Effector memory CD8-positive, alpha-beta T cell (primary cell): ENCODE measurements around the gene P4HB.
"Not testable (repeated sequence)": the region's sequence is repeated elsewhere in the genome, so short reads cannot be mapped to it uniquely, and the experiment has no call there.

Source experiments
- ATAC-seq: fragments of 150-1000 bp; cut with Tn5 transposase; replicated peaks from 2 replicates; pipeline ENCODE4 v1.10.0; 2021; ENCODE audit warnings: mild to moderate bottlenecking, moderate library complexity
- DNase-seq, 3 experiments: peaks; one replicate each; pipeline ENCODE4 v3.0.0; 2021
- H3K27ac Mint-ChIP-seq, 2 donors: one replicate each; pipeline ENCODE4 v1.8.0; 2022; ENCODE audit warnings: mild to moderate bottlenecking in 2 of 2, mixed read lengths in 2 of 2, moderate library complexity in 2 of 2
- H3K27me3 Mint-ChIP-seq, 2 donors: one replicate each; pipeline ENCODE4 v1.8.0; 2022; ENCODE audit warnings: mixed read lengths in 2 of 2
- H3K36me3 Mint-ChIP-seq: one replicate; pipeline ENCODE4 v1.8.0; 2022; ENCODE audit warnings: mild to moderate bottlenecking, moderate library complexity, mixed read lengths; ENCODE audit not compliant: insufficient read depth
- H3K4me1 Mint-ChIP-seq, 2 donors: one replicate each; pipeline ENCODE4 v1.8.0; 2022; ENCODE audit warnings: low read depth in 2 of 2, mixed read lengths in 2 of 2
- H3K4me3 Mint-ChIP-seq, 2 donors: one replicate each; pipeline ENCODE4 v1.8.0; 2022; ENCODE audit warnings: mild to moderate bottlenecking in 2 of 2, mixed read lengths in 2 of 2, moderate library complexity in 2 of 2
- H3K9me3 Mint-ChIP-seq, 2 donors: one replicate each; pipeline ENCODE4 v1.8.0; 2022; ENCODE audit warnings: mixed read lengths in 2 of 2

The P4HB gene

DNA sequence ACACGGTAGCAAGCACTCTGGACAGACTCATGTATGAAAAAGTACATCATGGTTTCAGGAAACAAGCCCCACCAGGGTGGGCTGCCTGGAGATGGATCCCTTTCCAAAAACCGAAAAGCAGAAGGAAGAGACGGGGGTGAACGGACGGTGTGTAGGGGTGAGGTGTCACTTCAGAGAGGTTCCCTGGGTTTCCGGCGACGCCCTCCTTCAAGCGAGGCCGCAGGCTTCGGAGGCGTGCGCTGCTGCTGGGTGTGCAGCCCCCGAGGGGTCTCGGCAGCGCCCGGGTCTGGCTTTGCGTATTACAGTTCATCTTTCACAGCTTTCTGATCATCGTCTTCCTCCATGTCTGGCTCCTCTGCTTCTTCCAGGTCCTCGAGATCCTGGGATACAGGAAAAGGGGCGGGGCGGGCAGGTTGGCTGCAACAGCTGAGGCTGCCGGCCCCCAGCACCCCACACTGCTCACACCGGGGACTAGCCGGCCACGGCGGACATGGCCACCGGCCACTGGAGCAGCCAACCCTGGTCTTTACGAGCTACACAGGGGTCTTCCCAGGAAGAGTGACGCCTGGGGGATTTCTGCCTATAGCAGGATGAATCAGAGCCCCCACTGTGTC lies 16.5 kb downstream of the P4HB start:
- H3K4me1 Mint-ChIP-seq, result peaks cover 0 to 2% of the 10 kb centered on the region in 2 donors
- no peak overlapping the region for H3K4me3 Mint-ChIP-seq
- H3K36me3 Mint-ChIP-seq, result peaks cover 68% of the 10 kb centered on the region
- ATAC-seq (no peak), DNase-seq (no peak)
- no peaks in the 10 kb centered on the region for H3K9me3 Mint-ChIP-seq
- H3K27ac Mint-ChIP-seq, result no peak overlapping the region
- H3K27me3 Mint-ChIP-seq, result no peaks in the 10 kb centered on the region

DNA sequence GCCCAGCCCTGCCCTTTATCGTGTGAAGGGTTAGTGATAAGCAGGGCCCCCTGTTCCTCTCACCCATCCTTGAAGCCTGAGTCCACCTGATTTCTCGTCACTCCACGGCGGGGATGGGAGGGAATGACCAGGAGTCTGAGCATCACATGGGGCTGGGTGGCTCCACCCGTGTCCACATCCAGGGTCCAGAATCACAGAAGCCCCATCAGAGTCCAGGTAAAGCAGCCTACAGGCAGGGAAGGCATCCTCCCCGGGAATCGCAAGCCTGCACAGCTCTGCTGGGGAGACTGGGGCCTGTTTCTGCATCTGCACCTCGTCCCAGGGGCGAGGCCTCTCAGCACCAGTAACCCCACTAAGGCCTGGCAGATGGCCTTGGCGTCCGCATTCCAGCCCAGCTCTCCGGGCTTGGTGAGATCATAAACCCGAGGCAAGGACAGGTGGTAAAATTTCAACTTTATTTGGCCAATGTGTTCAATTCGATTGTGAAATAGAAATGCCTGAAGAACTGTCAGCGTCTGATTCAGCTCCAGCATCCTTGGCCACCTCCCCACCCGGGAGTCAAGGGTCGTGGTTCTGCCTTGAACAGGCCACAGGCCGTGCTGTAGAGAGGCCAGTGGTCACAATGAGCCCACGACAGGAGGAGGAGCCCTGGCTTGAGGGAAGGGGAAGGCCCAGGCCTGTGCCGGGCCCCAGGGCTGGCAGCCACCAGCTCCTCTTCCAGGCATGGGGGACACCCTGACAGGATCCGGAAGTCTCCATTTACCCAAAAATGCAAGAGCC lies 17.4 kb downstream of the P4HB start:
- H3K27ac Mint-ChIP-seq, result no peak overlapping the region
- no peaks in the 10 kb centered on the region for H3K9me3 Mint-ChIP-seq
- peaks cover 62% of the 10 kb centered on the region for H3K36me3 Mint-ChIP-seq
- peaks cover 0 to 2% of the 10 kb centered on the region in 2 donors for H3K4me1 Mint-ChIP-seq
- H3K27me3 Mint-ChIP-seq, result no peaks in the 10 kb centered on the region
- DNase-seq (no peak), ATAC-seq (no peak)
- no peak overlapping the region for H3K4me3 Mint-ChIP-seq

DNA sequence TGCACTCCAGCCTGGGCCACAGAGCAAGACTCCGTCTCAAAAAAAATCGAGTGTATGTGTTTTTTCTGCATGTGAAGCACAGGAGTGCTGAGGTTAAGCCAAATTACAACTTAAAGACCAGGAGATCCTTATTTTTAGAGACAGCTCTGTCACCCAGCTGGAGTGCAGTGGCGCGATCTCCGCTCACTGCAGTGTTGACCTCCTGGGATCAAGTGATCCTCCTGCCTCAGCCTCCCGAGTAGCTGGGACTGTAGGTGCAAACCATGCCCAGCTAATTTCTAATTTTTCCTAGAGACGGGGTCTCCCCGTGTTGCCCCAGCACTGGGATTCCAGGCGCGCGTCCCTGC lies 18.0 kb downstream of the P4HB start:
- Mint-ChIP-seq H3K4me3 (no peak overlapping the region), H3K9me3 (no peaks in the 10 kb centered on the region), H3K27ac (no peak overlapping the region), H3K4me1 (peaks cover 0 to 2% of the 10 kb centered on the region in 2 donors), H3K27me3 (no peaks in the 10 kb centered on the region), H3K36me3 (peaks cover 56% of the 10 kb centered on the region)
- DNase-seq (no peak), ATAC-seq (no peak)

DNA sequence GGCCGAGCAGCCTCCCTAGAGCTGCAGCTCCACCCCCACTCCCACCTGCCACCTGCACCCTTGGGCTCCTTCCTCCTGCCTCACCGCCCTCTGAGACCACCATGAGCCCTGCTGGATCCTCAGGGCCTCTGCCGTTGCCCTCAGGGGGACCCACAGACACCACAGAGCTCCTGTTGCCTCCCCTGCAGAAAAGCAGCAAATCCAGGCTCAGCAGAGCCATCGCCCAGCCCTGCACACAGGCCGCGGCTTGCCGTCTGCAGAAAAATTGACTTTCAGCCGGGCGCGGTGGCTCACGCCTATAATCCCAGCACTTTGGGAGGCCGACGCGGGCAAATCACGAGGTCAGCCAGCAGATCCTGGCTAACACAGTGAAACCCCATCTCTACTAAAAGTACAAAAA lies 18.5 kb downstream of the P4HB start:
- H3K27me3 Mint-ChIP-seq, result no peaks in the 10 kb centered on the region
- no peaks in the 10 kb centered on the region for H3K9me3 Mint-ChIP-seq
- DNase-seq (no peak), ATAC-seq (no peak)
- H3K27ac Mint-ChIP-seq, result no peak overlapping the region
- H3K4me1 Mint-ChIP-seq, result peaks cover 0 to 2% of the 10 kb centered on the region in 2 donors
- no peak overlapping the region for H3K4me3 Mint-ChIP-seq
- peaks cover 51% of the 10 kb centered on the region for H3K36me3 Mint-ChIP-seq

DNA sequence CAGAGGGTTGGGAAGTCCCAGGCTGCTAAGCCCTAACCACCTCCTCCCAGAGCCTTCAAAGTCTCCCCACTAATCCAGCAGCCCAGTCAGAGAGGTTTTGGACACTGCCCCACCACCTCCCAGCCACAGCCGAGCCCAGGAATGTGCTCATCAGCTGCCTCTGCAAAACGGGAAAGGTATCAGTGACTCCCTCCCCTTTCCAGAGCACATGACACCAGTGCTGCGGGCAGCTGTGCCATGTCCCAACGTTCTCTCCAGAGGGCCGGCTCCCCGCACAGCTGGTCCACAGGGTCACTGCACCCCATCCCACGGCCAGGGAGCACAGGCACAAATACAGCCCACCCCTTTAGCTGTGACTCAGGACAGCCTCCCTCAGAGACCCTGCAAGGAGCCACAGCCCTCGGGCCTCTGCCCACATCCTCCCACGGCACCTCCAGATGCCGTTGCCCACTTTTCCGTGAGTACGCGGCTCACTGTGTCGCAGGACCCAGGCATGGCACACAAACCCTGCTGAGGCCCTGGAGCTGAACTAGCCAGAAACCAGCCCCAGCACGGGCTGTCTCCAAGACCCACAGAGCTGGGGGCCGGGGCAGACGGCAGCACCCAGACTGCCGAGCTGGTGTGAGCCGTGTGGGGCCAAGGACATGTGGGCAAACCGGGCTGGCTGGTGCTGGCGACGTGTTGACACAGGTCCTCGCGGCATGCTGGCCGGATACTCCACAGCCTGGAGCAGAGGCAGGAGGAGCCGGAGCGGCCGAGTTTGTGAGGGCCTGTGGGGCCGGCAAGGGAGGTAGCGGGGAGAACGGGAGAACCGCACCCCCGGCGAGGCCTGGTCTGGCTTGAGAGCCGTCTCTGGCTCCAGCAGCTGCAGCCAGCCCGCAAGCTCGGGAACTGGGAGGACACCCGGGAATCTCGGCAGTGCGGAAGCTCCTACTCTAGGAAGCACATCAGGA lies 19.2 kb downstream of the P4HB start:
- Mint-ChIP-seq H3K4me3 (no peak overlapping the region), H3K4me1 (peaks cover 0 to 2% of the 10 kb centered on the region in 2 donors), H3K27me3 (no peaks in the 10 kb centered on the region), H3K36me3 (peaks cover 45% of the 10 kb centered on the region), H3K27ac (no peak overlapping the region), H3K9me3 (no peaks in the 10 kb centered on the region)
- ATAC-seq, result no peak
- no peak for DNase-seq

DNA sequence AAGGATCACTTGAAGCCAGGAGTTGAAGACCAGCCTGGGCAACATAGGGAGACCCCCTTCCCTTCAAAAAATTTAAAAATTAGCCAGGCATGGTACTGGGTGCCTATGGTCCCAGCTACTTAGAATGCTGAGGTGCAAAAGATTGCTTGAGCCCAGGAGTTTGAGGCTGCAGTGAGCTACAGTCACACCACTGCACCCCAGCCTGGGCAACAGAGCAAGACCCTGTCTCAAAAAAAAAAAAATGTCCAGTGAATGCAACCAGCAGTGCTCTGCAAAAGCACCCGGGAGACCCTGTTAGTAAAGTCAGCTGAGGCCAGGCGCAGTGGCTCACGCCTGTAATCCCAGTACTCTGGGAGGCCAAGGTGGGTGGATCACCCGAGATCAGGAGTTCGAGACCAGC lies 20.3 kb downstream of the P4HB start:
- not testable (repeated sequence) for DNase-seq, H3K27me3 Mint-ChIP-seq, H3K9me3 Mint-ChIP-seq, H3K4me1 Mint-ChIP-seq, H3K27ac Mint-ChIP-seq, ATAC-seq, H3K4me3 Mint-ChIP-seq
- H3K36me3 Mint-ChIP-seq, result peaks cover 36% of the 10 kb centered on the region

DNA sequence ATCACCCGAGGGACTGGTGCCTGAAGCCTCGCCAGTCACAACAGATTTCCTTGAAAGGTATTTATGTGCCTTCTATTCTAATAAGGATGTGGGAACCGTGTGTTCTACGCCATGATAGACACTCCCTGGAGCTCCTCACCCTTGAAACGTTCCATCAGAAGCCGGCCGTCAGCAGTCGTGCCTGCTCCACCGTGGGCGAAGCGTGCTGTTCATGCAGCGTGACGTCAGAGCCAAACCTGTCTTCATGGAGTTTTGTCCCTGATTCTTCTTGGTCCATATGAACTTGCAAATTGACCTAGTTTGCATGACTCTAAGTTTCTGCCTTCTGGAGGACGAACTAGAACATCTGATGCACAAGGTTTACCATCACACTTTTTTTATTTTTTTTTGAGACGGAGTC lies 21.0 kb downstream of the P4HB start:
- ATAC-seq (no peak), DNase-seq (no peak)
- no peak overlapping the region for H3K27ac Mint-ChIP-seq
- no peaks in the 10 kb centered on the region for H3K27me3 Mint-ChIP-seq
- no peaks in the 10 kb centered on the region for H3K9me3 Mint-ChIP-seq
- H3K36me3 Mint-ChIP-seq, result peaks cover 28% of the 10 kb centered on the region
- H3K4me1 Mint-ChIP-seq, result no peaks in the 10 kb centered on the region
- no peak overlapping the region for H3K4me3 Mint-ChIP-seq

DNA sequence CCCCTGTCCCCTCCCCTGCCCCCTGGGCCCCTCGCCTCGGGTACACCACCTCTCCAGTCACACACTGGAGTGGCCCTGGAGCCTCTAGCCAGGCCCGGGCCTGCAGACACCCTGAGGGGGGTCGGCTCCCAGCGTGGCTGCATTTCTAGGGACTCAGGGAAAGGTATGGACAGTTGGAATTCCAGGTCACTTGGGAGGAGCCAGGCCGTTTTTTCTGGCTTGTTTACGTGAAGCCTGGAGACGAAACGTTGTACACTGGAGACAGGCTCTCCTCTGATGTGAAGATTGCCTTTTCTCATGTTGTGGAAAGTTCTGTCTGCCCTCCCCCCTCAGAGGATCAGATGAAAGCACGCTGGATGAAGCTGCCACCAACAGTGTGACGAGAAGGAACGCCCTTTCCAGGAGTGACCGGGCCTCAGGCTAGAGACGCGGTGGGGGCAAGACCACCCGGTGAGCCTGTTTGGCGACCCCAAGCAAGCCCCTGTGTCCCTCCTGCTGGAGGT lies 21.5 kb downstream of the P4HB start:
- no peak overlapping the region for H3K4me3 Mint-ChIP-seq
- no peaks in the 10 kb centered on the region for H3K27me3 Mint-ChIP-seq
- H3K27ac Mint-ChIP-seq, result no peak overlapping the region
- ATAC-seq, result no peak
- H3K4me1 Mint-ChIP-seq, result peaks cover 0 to under 1% of the 10 kb centered on the region in 2 donors
- peaks cover 26% of the 10 kb centered on the region for H3K36me3 Mint-ChIP-seq
- H3K9me3 Mint-ChIP-seq, result no peaks in the 10 kb centered on the region
- no peak for DNase-seq

DNA sequence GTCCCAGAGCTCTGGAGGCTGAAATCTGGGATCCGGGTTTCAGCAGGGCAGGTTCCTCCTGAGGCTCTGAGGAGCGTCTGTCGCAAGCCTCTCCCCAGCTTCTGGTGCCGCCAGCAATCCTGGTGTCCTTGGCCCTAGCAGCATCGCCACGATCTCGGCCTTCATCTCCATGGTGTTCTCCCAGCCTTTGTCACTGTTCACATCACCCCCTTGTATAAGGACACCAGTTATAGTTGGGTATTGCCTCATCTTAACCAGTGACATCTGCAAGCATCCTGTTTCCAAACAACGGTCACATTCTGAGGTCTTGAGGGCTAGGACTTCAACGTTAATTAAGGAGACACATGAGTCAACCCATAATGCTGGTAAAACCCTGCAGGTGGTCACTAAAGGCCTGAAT lies 22.7 kb downstream of the P4HB start:
- no peaks in the 10 kb centered on the region for H3K27me3 Mint-ChIP-seq
- no peak for ATAC-seq
- no peak overlapping the region for H3K4me3 Mint-ChIP-seq
- peaks cover under 1 to 3% of the 10 kb centered on the region in 2 donors for H3K4me1 Mint-ChIP-seq
- H3K36me3 Mint-ChIP-seq, result peaks cover 16% of the 10 kb centered on the region
- no peak for DNase-seq
- H3K27ac Mint-ChIP-seq, result no peak overlapping the region
- no peaks in the 10 kb centered on the region for H3K9me3 Mint-ChIP-seq

DNA sequence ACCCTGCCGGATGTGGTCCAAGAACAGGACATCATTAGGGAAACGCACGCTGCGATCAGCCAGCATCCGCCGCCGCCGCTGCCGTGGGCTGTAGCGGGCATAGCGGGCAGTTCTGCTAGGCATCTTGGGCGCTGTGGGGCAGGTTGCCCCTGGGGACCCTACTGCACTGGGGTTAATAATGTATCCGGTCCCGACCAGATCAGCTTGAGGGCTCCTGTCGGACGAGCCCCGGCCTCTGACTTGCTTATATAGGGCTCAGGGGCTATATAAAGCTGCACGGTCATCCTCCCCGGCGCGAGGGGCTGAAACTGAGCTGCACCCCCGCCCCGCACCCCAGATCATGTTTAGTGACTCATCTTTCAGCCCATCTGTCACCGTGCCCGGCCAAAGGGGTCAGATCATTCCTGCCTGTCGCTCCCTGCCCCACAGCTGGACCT lies 25.5 kb downstream of the P4HB start, which contains the start of gene PPP1R27:
Gene PPP1R27, minus strand, starts transcription at position 220 of the 437 bp plus-strand sequence. Its CDS starts 97 bp downstream, at position 123.
- ATAC-seq, result no peak
- H3K27ac Mint-ChIP-seq, result peak within 1 kb of the TSS; percentile 69 to 76
- no peaks in the 10 kb centered on the region for H3K27me3 Mint-ChIP-seq
- peak within 1 kb of the TSS; percentile 73 to 96 for H3K4me3 Mint-ChIP-seq
- peaks cover 6% of the 10 kb centered on the region for H3K36me3 Mint-ChIP-seq
- no peak for DNase-seq
- H3K4me1 Mint-ChIP-seq, result peaks cover 17 to 20% of the 10 kb centered on the region in 2 donors
- no peaks in the 10 kb centered on the region for H3K9me3 Mint-ChIP-seq

DNA sequence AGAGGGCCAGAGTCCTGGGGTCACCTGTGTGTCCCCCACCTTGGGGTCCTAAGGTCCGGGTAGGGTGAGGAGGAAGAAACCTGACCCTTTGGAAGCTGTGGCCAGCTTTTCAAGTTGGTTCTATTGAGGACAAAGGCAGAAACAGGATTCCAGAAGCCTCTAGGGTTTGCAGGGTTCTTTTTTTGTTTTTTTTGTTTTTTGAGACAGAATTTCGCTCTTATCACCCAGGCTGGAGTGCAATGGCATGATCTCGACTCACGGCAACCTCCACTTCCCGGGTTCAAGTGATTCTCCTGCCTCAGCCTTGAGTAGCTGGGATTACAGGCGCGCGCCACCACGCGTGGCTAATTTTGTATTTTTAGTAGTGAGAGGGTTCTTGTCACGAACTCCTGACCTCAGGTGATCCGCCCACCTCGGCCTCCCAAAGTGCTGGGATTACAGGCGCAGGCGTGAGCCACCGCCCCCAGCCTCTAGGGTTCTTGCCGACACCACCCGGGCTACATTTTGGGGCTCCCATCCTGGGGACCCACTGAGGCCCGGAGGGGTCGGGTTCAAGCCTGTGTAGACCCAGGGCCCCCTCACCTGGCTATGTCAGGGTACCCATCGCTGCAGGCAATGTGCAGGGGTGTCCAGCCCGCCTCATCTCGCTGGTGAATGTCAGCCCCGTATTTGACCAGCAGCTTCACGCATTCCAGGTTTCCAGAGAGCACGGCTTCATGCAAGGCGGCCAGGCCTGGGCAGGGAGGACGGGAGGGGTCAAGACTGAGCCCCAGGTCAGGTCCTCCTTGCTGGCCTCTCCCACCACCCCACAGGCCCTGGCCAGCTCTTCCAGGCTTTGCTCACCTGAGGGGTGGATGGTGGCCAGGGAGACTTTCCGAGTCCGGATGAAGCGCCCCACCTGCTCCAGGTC lies 26.2 kb downstream of the P4HB start:
- H3K36me3 Mint-ChIP-seq, result peaks cover 6% of the 10 kb centered on the region
- no peaks in the 10 kb centered on the region for H3K27me3 Mint-ChIP-seq
- peaks cover 20 to 23% of the 10 kb centered on the region in 2 donors for H3K4me1 Mint-ChIP-seq
- peak overlapping the region; percentile 69 to 76 for H3K27ac Mint-ChIP-seq
- DNase-seq, result no peak
- peak overlapping the region; percentile 73 to 96 for H3K4me3 Mint-ChIP-seq
- no peak for ATAC-seq
- no peaks in the 10 kb centered on the region for H3K9me3 Mint-ChIP-seq

DNA sequence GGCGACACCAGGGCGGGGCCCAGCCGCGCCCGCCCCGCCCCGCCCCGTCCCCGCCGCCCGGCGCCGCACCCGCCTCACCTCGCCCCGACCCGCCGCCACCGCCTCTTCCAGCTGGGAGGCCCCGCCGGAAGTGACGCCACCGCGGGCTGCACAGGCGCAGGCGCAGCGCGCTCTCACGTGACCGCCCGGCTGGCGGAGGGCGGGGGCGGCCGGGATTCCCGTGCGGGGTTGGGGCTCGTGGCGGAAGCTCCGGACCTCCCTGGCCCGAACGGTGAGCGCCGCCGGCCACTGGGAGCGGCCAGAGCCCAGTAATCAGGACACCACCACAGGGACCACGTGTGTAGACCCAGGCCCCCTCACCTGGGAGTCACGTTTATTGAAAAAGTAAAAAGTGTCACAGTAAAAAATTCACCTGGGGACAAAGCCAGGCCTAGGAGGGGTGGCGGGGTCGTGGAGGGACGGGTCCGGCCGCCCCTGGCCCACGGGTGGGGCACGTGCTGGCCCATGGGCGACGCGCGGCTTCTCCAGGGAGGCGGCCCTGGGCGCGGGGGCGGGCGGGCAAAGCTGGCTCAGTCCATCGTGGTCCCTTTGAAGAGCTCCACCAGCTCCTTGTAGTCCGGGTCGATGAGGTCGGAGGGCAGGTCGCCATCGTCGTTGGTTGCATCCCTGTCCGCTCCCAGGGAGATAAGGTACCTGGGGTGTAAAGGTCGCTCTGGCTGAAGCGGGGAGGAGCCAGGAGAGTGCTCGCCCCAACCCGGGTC lies 27.0 kb downstream of the P4HB start, which contains the start of gene MCRIP1:
Gene MCRIP1, minus strand, starts transcription at position 132 of the 761 bp plus-strand sequence. CDS start 8,785 bp downstream, outside the sequence.
- H3K36me3 Mint-ChIP-seq, result peaks cover 6% of the 10 kb centered on the region
- peak within 1 kb of the TSS; percentile 83 to 95 for H3K27ac Mint-ChIP-seq
- H3K4me3 Mint-ChIP-seq, result peak within 1 kb of the TSS; percentile 86 to 96
- no peaks in the 10 kb centered on the region for H3K9me3 Mint-ChIP-seq
- peak; percentile 89 to 93 (median 90) for DNase-seq
- peaks cover 25 to 28% of the 10 kb centered on the region in 2 donors for H3K4me1 Mint-ChIP-seq
- no peaks in the 10 kb centered on the region for H3K27me3 Mint-ChIP-seq
- peak; percentile 80 for ATAC-seq
